Heart left ventricle (tissue), 13 donors: ENCODE data around the gene RALGAPA1.

Experiments used
- CTCF ChIP-seq, 12 donors: fragments of 200-600 bp; sonication (generic) in 4 of 12; IDR thresholded peaks; one replicate each; pipeline versions ENCODE4 v1.5.0 to v1.8.0; 2018 to 2022; ENCODE audit warnings: antibody characterized with exemption in 12 of 12, mild to moderate bottlenecking in 5 of 12
- POLR2A ChIP-seq, 2 donors: fragments of 450-650 bp; IDR thresholded peaks; one replicate each; pipeline ENCODE4 v1.6.1; 2017; ENCODE audit warnings: antibody characterized with exemption in 2 of 2, mild to moderate bottlenecking in 2 of 2, moderate library complexity in 2 of 2
- donor health status: ischemic (EF 13 %, LVEDD 7.1; RV severe dilation, severe dysfunction).
- donor health status: DM: no; HTN: yes; CAD: no.
- donor health status: DM: no; HTN: no; CAD: no.
- donor health status: ischemic (EF 25% LVEDD 6.9; RV normal size, moderate dysfunction).
- donor health status: ischemic (EF 25% LVEDD 5.7; RV mildly dilated, moderate dysfunction).
- donor health status: ischemic (EF 35%, LVEDD 5.7; RV mildly dilated, moderate dysfunction).
- donor health status: nonischemic (EF 11% LVEDD 7.7; RV severe dilation, severe dysfunction).
- donor health status: DM: yes; HTN: yes; CAD: no.
- donor health status: PGD.
- donor health status: ischemic (EF 29% LVEDD 5.4; RV normal size, mild dysfunction).
- donor health status: nonischemic (EF 23%, LVEDD 6.1; RV moderate dilation, normal function).

GRCh38 chr14:35747379-35747778 lies 61.7 kb downstream of the RALGAPA1 start:
- TF ChIP-seq CTCF (IDR thresholded peaks at IDR 0.05) (no peak), POLR2A (IDR thresholded peaks at IDR 0.05) (no peak)
